ENCODE data around the gene SCLY. TPM values are rescaled to one million over a fixed set of nuclear protein-coding genes. Genes with fewer than 3 reads are reported as not detected.

SCLY gene
- polyA plus RNA-seq, 3 donors = 9.5 to 10.6 (median 10.3) TPM

DNA sequence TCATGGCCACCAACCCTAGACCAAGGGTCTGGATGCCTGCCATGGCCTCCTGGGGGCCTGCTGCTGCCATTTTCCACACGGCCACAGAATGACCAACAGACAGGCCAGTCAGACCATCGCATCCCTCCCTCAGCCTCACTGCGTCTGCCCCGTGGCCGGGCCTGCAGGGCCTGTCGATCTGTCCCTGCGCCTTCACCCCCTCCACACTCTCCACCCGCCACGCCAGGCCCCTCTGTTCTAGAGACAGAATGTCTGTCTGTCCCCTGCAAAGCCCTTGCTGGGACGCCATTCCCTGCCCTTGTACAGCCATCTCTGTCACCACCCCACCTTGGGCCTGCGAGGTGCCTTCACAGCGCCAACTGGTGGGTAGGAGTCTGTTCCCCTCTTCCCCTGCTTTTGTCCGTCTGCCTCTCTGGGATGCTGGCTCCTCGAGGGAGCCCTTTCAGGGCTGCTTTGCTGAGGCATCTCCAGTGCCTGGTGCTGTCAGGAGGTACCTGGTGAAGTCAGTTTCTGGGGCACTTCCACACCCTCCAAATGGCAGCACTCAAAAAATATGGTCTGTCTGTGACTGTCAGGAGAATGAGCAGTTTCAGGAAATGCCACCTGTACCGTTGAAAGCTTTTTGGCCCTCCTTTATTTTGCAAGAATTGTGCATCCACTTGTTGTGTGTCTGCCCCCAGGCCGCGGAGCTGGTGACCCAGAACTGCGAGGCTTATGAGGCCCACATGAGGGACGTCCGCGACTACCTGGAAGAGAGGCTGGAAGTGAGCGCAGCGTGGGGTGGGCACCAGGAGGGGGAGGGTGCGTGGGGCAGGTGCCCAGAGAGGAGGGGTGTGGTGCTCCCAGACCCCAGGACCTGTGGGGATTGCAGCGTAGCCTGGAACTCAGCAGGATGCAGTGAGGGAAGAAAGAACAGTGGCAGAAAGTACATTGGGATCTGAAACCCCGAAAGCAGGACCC is 32.7 kb downstream of the SCLY start:
- no peaks in the 10 kb centered on the region for H3K27me3 ChIP-seq (ENCODE audit: control insufficient read depth in 2 of 2, insufficient read depth in 2 of 2, low read length in 2 of 2)
- no peaks in the 10 kb centered on the region for H3K9me3 ChIP-seq (replicated peaks in 1 of 2; ENCODE audit: control insufficient read depth in 1 of 2, insufficient read depth in 1 of 2, low read length in 2 of 2)
- 93% methylated on average over 18 of the region's 26 CpGs for WGBS (ENCODE audit: insufficient coverage)
- H2AFZ ChIP-seq (ENCODE audit: insufficient read depth, low read depth, low read length, poor library complexity, severe bottlenecking) = no peak overlapping the region
- no peaks in the 10 kb centered on the region for H4K20me1 ChIP-seq (ENCODE audit: insufficient read depth, low read length)
- Mint-ChIP-seq H3K27ac (peak overlapping the region in 1 of 7 donors; percentile 55), H3K4me1 (no peaks in the 10 kb centered on the region), H3K27me3 (ENCODE audit: low read depth in 3 of 3) (peaks cover 0 to 3% (median 2%) of the 10 kb centered on the region in 3 donors), H3K36me3 (peaks cover 17 to 19% of the 10 kb centered on the region in 2 donors), H3K4me3 (no peak overlapping the region), H3K9me3 (no peaks in the 10 kb centered on the region)
- no peak overlapping the region for H3K4me3 ChIP-seq (replicated peaks in 1 of 3; ENCODE audit: low read depth in 2 of 3, low read length in 3 of 3)
- TF ChIP-seq, protein P1, sequence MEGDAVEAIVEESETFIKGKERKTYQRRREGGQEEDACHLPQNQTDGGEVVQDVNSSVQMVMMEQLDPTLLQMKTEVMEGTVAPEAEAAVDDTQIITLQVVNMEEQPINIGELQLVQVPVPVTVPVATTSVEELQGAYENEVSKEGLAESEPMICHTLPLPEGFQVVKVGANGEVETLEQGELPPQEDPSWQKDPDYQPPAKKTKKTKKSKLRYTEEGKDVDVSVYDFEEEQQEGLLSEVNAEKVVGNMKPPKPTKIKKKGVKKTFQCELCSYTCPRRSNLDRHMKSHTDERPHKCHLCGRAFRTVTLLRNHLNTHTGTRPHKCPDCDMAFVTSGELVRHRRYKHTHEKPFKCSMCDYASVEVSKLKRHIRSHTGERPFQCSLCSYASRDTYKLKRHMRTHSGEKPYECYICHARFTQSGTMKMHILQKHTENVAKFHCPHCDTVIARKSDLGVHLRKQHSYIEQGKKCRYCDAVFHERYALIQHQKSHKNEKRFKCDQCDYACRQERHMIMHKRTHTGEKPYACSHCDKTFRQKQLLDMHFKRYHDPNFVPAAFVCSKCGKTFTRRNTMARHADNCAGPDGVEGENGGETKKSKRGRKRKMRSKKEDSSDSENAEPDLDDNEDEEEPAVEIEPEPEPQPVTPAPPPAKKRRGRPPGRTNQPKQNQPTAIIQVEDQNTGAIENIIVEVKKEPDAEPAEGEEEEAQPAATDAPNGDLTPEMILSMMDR (IDR thresholded peaks at IDR 0.05) = no peak
- no peak for DNase-seq
- no peak overlapping the region for H3K4me2 ChIP-seq (replicated peaks; ENCODE audit: extremely low read depth, low read length, poor library complexity, severe bottlenecking)
- H3K4me1 ChIP-seq (ENCODE audit: control insufficient read depth in 1 of 2, insufficient read depth in 2 of 2, low read length in 2 of 2) = peaks cover 0 to 2% of the 10 kb centered on the region in 2 donors
- no peak overlapping the region for H3K27ac ChIP-seq (ENCODE audit: low read depth in 1 of 2, low read length in 2 of 2)
- no peaks in the 10 kb centered on the region for H3K79me2 ChIP-seq (ENCODE audit: insufficient read depth, low read length)
- H3K9ac ChIP-seq (ENCODE audit: insufficient read depth, low read length, poor library complexity, severe bottlenecking) = no peak overlapping the region
- intact Hi-C loops (cut with micrococcal nuclease) = no loop called here
- H3K36me3 ChIP-seq (replicated peaks in 1 of 2; ENCODE audit: control insufficient read depth in 1 of 2, insufficient read depth in 2 of 2, low read length in 2 of 2) = no peaks in the 10 kb centered on the region

DNA sequence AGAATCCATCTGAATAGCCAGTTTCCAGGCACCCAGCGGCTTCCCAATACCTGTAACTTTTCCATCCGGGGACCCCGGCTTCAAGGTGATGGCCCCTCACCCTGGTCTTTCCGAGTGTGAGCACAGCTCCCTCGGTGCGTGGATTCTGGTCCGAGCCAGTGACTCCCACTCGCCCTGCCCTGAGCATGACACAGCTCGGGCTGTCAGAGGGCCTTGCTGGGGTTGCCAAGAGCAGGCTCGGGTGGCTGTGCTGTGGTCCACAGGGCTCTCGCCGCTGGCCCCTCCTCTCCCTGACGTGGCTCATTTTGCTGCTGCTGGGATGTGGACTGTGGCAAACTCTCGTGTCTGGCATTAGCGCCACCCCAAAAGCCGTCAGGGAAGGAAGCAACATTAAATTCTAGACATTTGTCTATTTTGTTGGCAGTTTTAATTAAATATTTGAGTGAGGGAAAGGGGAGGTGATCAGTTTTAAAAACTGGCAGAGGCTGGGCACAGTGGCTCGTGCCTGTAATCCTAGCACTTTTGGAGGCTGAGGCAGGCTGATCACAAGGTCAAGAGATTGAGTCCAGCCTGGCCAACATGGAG is 33.7 kb downstream of the SCLY start:
- H3K79me2 ChIP-seq (ENCODE audit: insufficient read depth, low read length) = no peaks in the 10 kb centered on the region
- Mint-ChIP-seq H3K9me3 (no peaks in the 10 kb centered on the region), H3K27ac (no peak overlapping the region), H3K4me1 (peaks cover 11% of the 10 kb centered on the region), H3K4me3 (no peak overlapping the region), H3K36me3 (peaks cover 17 to 19% of the 10 kb centered on the region in 2 donors), H3K27me3 (ENCODE audit: low read depth in 3 of 3) (peaks cover 0 to 3% (median 2%) of the 10 kb centered on the region in 3 donors)
- H3K9me3 ChIP-seq (replicated peaks in 1 of 2; ENCODE audit: control insufficient read depth in 1 of 2, insufficient read depth in 1 of 2, low read length in 2 of 2) = no peaks in the 10 kb centered on the region
- no peak overlapping the region for H3K27ac ChIP-seq (ENCODE audit: low read depth in 1 of 2, low read length in 2 of 2)
- no peak overlapping the region for H3K4me3 ChIP-seq (replicated peaks in 1 of 3; ENCODE audit: low read depth in 2 of 3, low read length in 3 of 3)
- no peak overlapping the region for H2AFZ ChIP-seq (ENCODE audit: insufficient read depth, low read depth, low read length, poor library complexity, severe bottlenecking)
- peaks cover 10 to 13% of the 10 kb centered on the region in 2 donors for H3K4me1 ChIP-seq (ENCODE audit: control insufficient read depth in 1 of 2, insufficient read depth in 2 of 2, low read length in 2 of 2)
- H3K9ac ChIP-seq (ENCODE audit: insufficient read depth, low read length, poor library complexity, severe bottlenecking) = no peak overlapping the region
- H3K36me3 ChIP-seq (replicated peaks in 1 of 2; ENCODE audit: control insufficient read depth in 1 of 2, insufficient read depth in 2 of 2, low read length in 2 of 2) = no peaks in the 10 kb centered on the region
- H3K27me3 ChIP-seq (ENCODE audit: control insufficient read depth in 2 of 2, insufficient read depth in 2 of 2, low read length in 2 of 2) = no peaks in the 10 kb centered on the region
- TF ChIP-seq, protein P1 (IDR thresholded peaks at IDR 0.05) = no peak
- H4K20me1 ChIP-seq (ENCODE audit: insufficient read depth, low read length) = no peaks in the 10 kb centered on the region
- no peak for DNase-seq
- 96% methylated on average over 16 of the region's 17 CpGs for WGBS (ENCODE audit: insufficient coverage)
- intact Hi-C loops (cut with micrococcal nuclease) = no loop called here
- H3K4me2 ChIP-seq (replicated peaks; ENCODE audit: extremely low read depth, low read length, poor library complexity, severe bottlenecking) = no peak overlapping the region
